A549 (cell line): ENCODE results near the gene FKBP11.

Source experiments
- BCL3 ChIP-seq: fragments of >200 bp; sonication (Bioruptor Twin); formaldehyde crosslinking; IDR thresholded peaks from 3 replicates; pipeline ENCODE4 v1.6.1; 2016
- BHLHE40 ChIP-seq: IDR thresholded peaks from 2 replicates; pipeline ENCODE4 v1.6.1; 2012; ENCODE audit warnings: low read depth, low read length, inconsistent platforms
- CHD2 ChIP-seq: fragments of 150-350 bp; IDR thresholded peaks from 2 replicates; pipeline ENCODE4 v1.6.1; 2014; ENCODE audit warnings: low read length; ENCODE audit not compliant: partially characterized antibody
- CHD4 ChIP-seq: fragments of 200-600 bp; sonication (generic); IDR thresholded peaks from 2 replicates; pipeline ENCODE4 v1.6.1; 2016; ENCODE audit warnings: antibody characterized with exemption, mild to moderate bottlenecking, borderline replicate concordance
- CTCF ChIP-seq: fragments of >200 bp; sonication (Bioruptor Twin); formaldehyde crosslinking; IDR thresholded peaks from 3 replicates; pipeline ENCODE4 v1.5.1; 2016
- ESRRA ChIP-seq: fragments of 150-350 bp; IDR thresholded peaks from 2 replicates; pipeline ENCODE4 v1.6.1; 2014; ENCODE audit warnings: mild to moderate bottlenecking, low read length, borderline replicate concordance
- MYC ChIP-seq: IDR thresholded peaks from 2 replicates; pipeline ENCODE4 v1.6.1; 2012; ENCODE audit warnings: mild to moderate bottlenecking, inconsistent platforms, low read length, improper control_type of control experiment, borderline replicate concordance
- POLR2A ChIP-seq: IDR thresholded peaks from 2 replicates; pipeline ENCODE4 v1.6.1; 2012; ENCODE audit warnings: mild to moderate bottlenecking, low read length
- TF ChIP-seq, protein P1 (sequence below): IDR thresholded peaks from 2 replicates; pipeline ENCODE4 v1.6.1; 2012; ENCODE audit warnings: low read depth, borderline replicate concordance
- TF ChIP-seq, protein P2 (sequence below): IDR thresholded peaks from 2 replicates; pipeline ENCODE4 v1.6.1; 2012

DNA sequence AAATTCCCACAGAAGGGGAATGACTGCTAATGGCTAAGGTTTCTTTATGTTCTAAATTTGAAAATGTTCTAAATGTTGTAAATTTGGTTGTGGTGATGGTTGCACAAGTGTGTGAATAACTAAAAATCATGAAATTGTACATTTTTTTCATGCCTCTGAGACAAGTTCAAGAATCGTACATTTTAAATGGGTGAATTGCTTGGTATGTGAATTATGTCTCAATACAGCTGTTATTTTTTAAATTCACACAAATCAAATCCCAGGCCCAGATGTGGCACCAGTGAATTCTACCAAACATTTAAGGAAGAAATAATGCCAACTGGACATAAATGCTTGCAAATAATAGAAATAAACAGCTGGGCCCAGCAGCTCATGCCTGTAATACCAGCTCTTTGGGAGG lies 31.0 kb downstream of the FKBP11 start:
- TF ChIP-seq ESRRA (no peak), CHD4 (no peak), POLR2A (no peak), MYC (no peak), CTCF (no peak), BHLHE40 (no peak), CHD2 (no peak), BCL3 (no peak)
- TF ChIP-seq, protein P1, sequence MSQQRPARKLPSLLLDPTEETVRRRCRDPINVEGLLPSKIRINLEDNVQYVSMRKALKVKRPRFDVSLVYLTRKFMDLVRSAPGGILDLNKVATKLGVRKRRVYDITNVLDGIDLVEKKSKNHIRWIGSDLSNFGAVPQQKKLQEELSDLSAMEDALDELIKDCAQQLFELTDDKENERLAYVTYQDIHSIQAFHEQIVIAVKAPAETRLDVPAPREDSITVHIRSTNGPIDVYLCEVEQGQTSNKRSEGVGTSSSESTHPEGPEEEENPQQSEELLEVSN, result no peak
- TF ChIP-seq, protein P2, sequence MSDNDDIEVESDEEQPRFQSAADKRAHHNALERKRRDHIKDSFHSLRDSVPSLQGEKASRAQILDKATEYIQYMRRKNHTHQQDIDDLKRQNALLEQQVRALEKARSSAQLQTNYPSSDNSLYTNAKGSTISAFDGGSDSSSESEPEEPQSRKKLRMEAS, result no peak
